SK-N-SH (cell line): ENCODE results near the gene HRCT1.

Experiments used
- FOSL2 ChIP-seq: IDR thresholded peaks from 2 replicates; pipeline ENCODE4 v1.4.0; 2012; ENCODE audit warnings: low read depth, mild to moderate bottlenecking, moderate library complexity, borderline replicate concordance
- FOXJ3 ChIP-seq: sonication (generic); formaldehyde crosslinking; IDR thresholded peaks from 2 replicates; pipeline ENCODE4 v1.5.1; 2020; ENCODE audit warnings: mild to moderate bottlenecking, missing genetic modification reagents
- GABPA ChIP-seq: IDR thresholded peaks from 2 replicates; pipeline ENCODE4 v1.4.0; 2012; ENCODE audit warnings: low read depth, mild to moderate bottlenecking
- POLR2AphosphoS5 ChIP-seq: IDR thresholded peaks from 2 replicates; pipeline ENCODE4 v1.6.1; 2012; ENCODE audit warnings: low read depth, low read length
- RFX5 ChIP-seq: IDR thresholded peaks from 2 replicates; pipeline ENCODE4 v1.6.1; 2012; ENCODE audit warnings: mild to moderate bottlenecking, improper control_type of control experiment, low read length
- TF ChIP-seq, protein P1 (sequence below): fragments of 200-600 bp; sonication (generic); IDR thresholded peaks from 2 replicates; pipeline ENCODE4 v1.6.1; 2017; ENCODE audit warnings: antibody characterized with exemption, mild to moderate bottlenecking, moderate library complexity
- TF ChIP-seq, protein P2 (sequence below): IDR thresholded peaks from 2 replicates; pipeline ENCODE4; 2012
- TF ChIP-seq, protein P3 (sequence below): IDR thresholded peaks from 2 replicates; pipeline ENCODE4 v1.4.0; 2012; ENCODE audit warnings: low read depth

DNA sequence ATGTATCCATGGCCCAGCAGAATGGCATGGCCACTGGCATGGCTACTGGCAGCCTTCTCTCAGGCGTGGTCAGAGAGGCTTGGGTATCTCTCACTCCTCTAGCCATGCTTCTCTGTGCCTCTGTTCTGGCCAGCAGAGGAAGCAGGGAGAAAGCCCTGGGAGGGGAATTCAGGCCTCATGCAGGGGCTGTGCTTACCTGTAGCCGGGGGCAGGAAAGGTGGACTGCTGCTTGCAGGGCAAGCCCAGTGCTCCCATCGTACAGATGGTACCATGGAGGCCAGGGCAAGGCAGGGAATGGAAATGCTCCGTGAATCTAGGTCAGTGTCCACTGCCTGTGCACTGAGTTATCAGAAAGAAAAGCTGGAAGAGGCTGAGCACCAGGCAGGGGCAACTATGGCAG lies 38.5 kb upstream of the HRCT1 start:
- TF ChIP-seq FOSL2 (no peak), RFX5 (no peak), GABPA (no peak), POLR2AphosphoS5 (no peak), FOXJ3 (CRISPR knock-in tag) (no peak)
- TF ChIP-seq, protein P1, sequence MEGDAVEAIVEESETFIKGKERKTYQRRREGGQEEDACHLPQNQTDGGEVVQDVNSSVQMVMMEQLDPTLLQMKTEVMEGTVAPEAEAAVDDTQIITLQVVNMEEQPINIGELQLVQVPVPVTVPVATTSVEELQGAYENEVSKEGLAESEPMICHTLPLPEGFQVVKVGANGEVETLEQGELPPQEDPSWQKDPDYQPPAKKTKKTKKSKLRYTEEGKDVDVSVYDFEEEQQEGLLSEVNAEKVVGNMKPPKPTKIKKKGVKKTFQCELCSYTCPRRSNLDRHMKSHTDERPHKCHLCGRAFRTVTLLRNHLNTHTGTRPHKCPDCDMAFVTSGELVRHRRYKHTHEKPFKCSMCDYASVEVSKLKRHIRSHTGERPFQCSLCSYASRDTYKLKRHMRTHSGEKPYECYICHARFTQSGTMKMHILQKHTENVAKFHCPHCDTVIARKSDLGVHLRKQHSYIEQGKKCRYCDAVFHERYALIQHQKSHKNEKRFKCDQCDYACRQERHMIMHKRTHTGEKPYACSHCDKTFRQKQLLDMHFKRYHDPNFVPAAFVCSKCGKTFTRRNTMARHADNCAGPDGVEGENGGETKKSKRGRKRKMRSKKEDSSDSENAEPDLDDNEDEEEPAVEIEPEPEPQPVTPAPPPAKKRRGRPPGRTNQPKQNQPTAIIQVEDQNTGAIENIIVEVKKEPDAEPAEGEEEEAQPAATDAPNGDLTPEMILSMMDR, result no peak
- TF ChIP-seq, protein P2, sequence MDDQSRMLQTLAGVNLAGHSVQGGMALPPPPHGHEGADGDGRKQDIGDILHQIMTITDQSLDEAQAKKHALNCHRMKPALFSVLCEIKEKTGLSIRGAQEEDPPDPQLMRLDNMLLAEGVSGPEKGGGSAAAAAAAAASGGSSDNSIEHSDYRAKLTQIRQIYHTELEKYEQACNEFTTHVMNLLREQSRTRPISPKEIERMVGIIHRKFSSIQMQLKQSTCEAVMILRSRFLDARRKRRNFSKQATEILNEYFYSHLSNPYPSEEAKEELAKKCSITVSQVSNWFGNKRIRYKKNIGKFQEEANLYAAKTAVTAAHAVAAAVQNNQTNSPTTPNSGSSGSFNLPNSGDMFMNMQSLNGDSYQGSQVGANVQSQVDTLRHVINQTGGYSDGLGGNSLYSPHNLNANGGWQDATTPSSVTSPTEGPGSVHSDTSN, result no peak
- TF ChIP-seq, protein P3, sequence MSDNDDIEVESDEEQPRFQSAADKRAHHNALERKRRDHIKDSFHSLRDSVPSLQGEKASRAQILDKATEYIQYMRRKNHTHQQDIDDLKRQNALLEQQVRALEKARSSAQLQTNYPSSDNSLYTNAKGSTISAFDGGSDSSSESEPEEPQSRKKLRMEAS, result no peak
